K562 (cell line): ENCODE measurements around the gene RAB38.

Source experiments
- CHD2 ChIP-seq: IDR thresholded peaks from 2 replicates; pipeline ENCODE4 v1.6.1; 2011; ENCODE audit warnings: low read depth, low read length
- ESRRA ChIP-seq: fragments of 450-650 bp; IDR thresholded peaks from 2 replicates; pipeline ENCODE4 v1.6.1; 2014; ENCODE audit warnings: low read depth, mild to moderate bottlenecking, moderate library complexity, borderline replicate concordance
- EZH2 ChIP-seq: IDR thresholded peaks from 2 replicates; pipeline ENCODE4 v1.6.1; 2012; ENCODE audit warnings: low read depth, mild to moderate bottlenecking, inconsistent platforms, low read length, borderline replicate concordance
- SMC3 ChIP-seq: conservative IDR thresholded peaks from 2 replicates; pipeline ENCODE4 v1.6.1; 2011; ENCODE audit warnings: low read depth, low read length, improper control_type of control experiment; ENCODE audit not compliant: insufficient read depth
- TCF7L2 ChIP-seq: fragments of 150-350 bp; IDR thresholded peaks from 2 replicates; pipeline ENCODE4 v1.6.1; 2016; ENCODE audit warnings: low read depth, mild to moderate bottlenecking, low read length, moderate library complexity
- TF ChIP-seq, protein P1 (sequence below), 3 experiments: IDR thresholded peaks in 2 of 3; conservative IDR thresholded peaks in 1 of 3; 2 replicates each; pipeline ENCODE4 v1.5.1; 2011 to 2012; ENCODE audit warnings: low read length in 3 of 3, mild to moderate bottlenecking in 3 of 3, control low read depth in 2 of 3, improper control_type of control experiment in 1 of 3, inconsistent platforms in 1 of 3, low read depth in 1 of 3, mixed read lengths in 1 of 3, moderate library complexity in 1 of 3; ENCODE audit not compliant: insufficient read depth in 2 of 3
- TF ChIP-seq, protein P2 (sequence below): IDR thresholded peaks from 2 replicates; pipeline ENCODE4 v1.6.1; 2011; ENCODE audit warnings: borderline replicate concordance, low read depth, mild to moderate bottlenecking, moderate library complexity, low read length; ENCODE audit not compliant: insufficient read depth, poor library complexity, severe bottlenecking

DNA sequence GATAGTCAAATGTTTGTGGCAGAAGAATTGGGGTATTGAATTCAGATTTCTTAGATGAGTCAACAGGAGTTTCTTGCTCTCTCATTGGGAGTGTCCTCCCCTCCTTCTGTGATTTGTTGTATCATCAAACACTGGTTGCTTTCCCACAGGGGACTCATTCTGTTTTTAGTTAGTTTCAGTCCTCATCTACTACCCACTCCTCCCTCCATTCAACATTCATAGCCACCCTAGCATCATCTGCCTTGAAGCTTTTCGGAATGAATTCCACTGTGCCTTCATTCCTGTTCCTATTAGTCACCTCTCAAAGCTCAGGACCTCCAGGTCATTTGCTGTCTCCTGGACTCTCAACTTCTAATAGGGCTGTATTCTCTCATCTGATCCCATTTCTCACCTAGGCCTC lies 31.5 kb upstream of the RAB38 start:
- TF ChIP-seq CHD2 (no peak), SMC3 (no peak), TCF7L2 (no peak), ESRRA (no peak), EZH2 (no peak)
- TF ChIP-seq, protein P1, sequence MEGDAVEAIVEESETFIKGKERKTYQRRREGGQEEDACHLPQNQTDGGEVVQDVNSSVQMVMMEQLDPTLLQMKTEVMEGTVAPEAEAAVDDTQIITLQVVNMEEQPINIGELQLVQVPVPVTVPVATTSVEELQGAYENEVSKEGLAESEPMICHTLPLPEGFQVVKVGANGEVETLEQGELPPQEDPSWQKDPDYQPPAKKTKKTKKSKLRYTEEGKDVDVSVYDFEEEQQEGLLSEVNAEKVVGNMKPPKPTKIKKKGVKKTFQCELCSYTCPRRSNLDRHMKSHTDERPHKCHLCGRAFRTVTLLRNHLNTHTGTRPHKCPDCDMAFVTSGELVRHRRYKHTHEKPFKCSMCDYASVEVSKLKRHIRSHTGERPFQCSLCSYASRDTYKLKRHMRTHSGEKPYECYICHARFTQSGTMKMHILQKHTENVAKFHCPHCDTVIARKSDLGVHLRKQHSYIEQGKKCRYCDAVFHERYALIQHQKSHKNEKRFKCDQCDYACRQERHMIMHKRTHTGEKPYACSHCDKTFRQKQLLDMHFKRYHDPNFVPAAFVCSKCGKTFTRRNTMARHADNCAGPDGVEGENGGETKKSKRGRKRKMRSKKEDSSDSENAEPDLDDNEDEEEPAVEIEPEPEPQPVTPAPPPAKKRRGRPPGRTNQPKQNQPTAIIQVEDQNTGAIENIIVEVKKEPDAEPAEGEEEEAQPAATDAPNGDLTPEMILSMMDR (IDR thresholded peaks at IDR 0.05 in 2 of 3, conservative IDR thresholded peaks at IDR 0.05 in 1 of 3; ENCODE audit: insufficient read depth in 2 of 3, low read depth in 1 of 3, low read length in 3 of 3), result no peak
- TF ChIP-seq, protein P2, sequence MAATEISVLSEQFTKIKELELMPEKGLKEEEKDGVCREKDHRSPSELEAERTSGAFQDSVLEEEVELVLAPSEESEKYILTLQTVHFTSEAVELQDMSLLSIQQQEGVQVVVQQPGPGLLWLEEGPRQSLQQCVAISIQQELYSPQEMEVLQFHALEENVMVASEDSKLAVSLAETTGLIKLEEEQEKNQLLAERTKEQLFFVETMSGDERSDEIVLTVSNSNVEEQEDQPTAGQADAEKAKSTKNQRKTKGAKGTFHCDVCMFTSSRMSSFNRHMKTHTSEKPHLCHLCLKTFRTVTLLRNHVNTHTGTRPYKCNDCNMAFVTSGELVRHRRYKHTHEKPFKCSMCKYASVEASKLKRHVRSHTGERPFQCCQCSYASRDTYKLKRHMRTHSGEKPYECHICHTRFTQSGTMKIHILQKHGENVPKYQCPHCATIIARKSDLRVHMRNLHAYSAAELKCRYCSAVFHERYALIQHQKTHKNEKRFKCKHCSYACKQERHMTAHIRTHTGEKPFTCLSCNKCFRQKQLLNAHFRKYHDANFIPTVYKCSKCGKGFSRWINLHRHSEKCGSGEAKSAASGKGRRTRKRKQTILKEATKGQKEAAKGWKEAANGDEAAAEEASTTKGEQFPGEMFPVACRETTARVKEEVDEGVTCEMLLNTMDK, result no peak
